ENCODE data around the gene STT3B.
A peak's percentile ranks its signal among the peaks of the same experiment; 100 is the strongest.

The STT3B gene

GRCh38 chr3:31521468-31521867 is 11.3 kb upstream of the STT3B start:
- DNase-seq = no peak

- peak; percentile 57 for DNase-seq
Observed at GRCh38 chr3:31522152-31522551, 10.6 kb upstream of the STT3B start.

DNA sequence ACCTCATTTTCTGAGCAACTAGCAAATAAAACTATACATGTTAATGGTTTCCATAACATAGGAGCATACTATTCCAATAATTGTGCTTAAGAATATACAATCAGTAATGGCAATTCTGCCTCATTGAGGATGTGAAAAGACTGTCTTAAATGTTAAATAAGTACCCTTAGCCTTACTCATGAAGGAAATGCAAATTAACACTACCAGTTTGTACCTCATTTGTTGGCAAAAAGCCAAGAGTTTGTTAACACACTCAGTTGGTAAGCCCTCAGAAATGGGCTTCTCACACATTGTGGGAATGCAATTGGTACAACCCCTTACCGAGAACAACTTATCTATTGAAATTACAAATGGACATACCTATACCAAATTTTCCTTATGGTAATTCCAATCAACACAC is 9.2 kb upstream of the STT3B start:
- DNase-seq = no peak

DNA sequence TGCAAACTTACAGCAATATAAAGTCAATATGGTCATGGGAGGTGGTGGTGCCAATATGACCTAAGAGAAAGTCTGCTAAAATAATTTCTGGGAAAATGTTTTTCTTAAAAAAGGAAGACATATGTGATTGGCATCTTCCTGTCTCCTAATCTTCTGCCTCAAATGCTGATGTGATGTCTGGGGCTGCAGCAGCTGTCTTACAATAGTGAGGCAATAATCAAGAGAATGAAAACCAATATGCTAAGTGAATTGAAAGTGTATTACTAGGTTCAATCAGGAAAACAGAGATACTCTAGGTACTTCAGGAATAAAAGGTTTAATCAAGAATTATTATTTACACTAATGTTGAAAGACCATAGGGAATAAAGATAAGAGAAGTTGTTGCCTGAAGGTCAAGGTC is 7.2 kb upstream of the STT3B start:
- no peak for DNase-seq

GRCh38 chr3:31529421-31529820 is 3.3 kb upstream of the STT3B start:
- no peak for DNase-seq

DNA sequence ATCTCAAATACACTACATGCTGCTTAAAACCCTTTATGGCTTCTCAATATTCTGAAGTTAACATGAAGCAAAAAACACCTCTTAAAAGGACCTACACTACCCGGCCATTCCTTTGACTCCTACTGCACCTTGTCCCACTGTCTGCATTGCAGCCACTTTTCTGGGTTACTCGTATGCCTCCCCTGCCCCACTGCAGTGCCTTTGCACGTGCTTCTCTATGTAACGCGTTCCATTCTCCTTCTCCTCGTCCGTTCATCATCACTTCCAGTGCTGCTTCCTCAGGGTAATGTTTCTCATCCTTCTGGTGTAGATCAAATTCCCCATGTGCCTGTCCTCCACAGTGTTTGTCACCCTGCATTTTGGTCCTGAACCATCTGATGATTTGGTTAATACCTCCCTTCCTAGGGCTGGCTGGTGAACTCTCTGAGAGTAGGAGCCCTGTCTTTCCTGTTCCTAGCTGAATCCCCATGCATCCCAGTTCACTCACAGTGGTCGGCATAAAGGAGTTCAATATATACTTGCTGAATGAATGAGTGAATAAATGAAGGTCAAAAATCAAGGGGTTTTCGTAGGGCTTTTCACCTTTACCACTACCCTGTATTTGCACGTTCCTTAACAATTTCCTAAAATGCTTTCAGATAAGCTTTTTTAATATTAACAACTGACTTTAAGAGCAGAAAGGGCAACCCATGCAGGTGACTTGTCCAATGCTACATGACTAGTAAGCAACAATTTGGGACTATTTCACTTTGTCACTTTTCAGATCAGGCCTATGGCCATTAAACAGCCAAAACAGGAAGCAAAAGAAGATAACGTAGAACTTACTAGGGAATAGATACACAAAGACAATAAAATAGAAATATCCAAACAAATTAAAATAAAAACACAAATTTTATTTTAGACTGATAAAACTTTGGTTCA is 2.4 kb upstream of the STT3B start:
- DNase-seq = no peak

DNA sequence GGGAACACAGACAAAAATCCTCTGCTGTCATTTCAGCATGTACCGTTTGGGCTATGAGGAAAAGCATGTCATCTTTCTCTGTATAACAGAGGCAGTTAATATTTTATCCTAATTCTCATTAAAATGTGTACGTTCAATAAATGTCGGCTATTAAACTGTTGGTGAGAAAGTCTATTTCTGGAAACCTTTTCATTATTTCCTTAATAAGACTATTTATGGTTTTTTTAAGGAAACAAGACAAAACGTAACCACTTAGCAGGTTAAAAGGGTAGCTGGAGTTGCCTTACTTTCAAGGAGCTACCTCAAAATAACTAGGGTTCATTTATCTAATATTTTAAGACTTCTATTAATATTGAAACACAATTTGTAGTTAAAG is 1.8 kb upstream of the STT3B start:
- DNase-seq = no peak

DNA sequence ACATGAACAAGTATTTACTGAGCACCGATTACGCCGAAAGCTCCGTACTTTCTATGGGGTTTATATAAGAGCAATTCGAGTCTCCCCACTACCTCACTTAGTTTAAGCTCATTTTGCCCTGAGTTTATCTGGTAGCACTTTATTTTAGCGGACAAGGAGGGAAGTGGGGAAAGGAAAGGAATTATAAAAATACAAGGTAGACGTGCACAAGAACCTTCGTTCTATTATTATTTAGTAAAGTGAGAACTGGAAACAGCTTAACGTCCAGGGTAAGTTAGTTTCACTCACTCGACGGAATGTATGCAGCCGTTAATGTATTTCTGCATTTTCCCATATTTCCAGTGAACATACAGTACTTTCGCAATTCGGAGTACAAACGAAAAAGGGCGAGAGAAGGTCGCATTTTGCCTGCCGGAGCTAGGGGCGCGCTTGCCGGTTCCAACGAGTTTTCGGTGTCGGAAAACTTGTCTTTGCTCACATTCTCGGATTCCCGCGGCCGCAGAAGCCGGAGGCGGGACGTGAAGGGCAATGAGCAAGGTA is 1.2 kb upstream of the STT3B start:
- no peak for DNase-seq

- peak; percentile 99 for DNase-seq
Observed at GRCh38 chr3:31531992-31532586, 636 bp upstream of the STT3B start.

- peak; percentile 43 for DNase-seq
Observed at GRCh38 chr3:31533169-31534064, 692 bp downstream of the STT3B start.

- peak; percentile 25 for DNase-seq
Observed at GRCh38 chr3:31534065-31534425, 1.3 kb downstream of the STT3B start.

DNA sequence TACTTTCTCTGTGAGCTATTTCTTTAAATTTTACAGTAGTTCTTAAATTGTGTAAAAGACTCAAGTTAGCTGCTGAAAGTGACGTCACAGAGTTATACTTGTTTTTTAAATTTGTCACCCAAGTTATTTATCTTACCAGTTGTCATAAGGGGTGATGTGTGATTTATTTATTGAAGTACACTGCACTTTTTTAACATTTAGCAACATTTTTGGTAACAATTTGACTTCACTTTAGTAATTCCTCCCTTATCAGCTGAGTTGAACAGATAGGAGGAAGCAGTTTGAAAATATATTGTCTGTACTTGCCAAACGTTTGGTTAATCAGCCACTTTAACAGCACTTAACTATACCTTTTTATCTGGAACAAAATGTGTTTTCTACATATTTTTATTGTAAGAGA is 3.8 kb downstream of the STT3B start:
- peak; percentile 18 for DNase-seq

GRCh38 chr3:31538801-31539200 is 6.1 kb downstream of the STT3B start:
- DNase-seq = no peak

- DNase-seq = no peak
Observed at GRCh38 chr3:31539275-31539674, 6.5 kb downstream of the STT3B start.

DNA sequence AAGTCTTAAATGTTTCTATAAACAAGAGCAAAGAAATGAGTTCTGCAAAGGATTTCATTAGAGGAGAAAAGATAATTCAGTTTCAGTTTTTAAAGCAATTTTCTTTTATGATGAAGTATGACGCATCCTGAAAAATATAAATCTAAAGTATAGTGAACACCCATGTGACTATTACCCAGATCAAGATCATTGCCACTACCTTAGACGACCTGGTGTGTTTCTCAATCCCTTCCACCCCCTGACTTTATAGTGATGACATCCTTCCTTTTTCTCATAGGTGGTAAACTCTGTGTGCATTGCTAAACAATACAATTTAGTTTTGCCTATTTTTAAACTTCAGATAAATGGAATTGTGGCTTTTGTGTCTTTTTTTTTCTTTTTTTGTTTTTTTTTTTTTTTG is 8.4 kb downstream of the STT3B start:
- DNase-seq = peak; percentile 38

- DNase-seq = no peak
Observed at GRCh38 chr3:31542246-31542645, 9.5 kb downstream of the STT3B start.

- DNase-seq = no peak
Observed at GRCh38 chr3:31543375-31543774, 10.7 kb downstream of the STT3B start.

- DNase-seq = no peak
Observed at GRCh38 chr3:31544634-31545033, 11.9 kb downstream of the STT3B start.

DNA sequence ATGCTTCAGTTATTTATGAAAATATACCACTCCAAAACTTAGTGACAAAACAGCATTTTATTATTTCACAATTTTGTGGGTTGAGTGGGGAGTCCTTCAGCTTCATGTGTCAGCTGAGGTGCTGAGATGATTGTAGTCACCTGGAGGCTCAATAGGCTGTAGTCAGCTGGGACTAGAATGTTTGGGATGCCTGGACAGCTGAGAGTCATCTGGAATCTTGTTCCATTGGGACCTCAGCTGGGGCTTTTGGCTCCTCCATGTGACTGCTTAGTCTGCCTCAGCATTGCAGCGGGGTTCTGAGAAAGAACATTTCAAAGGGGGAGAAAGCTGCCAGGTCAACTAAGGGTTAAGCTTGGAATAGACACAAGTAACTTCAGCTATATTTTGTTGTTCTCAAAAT is 13.4 kb downstream of the STT3B start:
- no peak for DNase-seq

DNA sequence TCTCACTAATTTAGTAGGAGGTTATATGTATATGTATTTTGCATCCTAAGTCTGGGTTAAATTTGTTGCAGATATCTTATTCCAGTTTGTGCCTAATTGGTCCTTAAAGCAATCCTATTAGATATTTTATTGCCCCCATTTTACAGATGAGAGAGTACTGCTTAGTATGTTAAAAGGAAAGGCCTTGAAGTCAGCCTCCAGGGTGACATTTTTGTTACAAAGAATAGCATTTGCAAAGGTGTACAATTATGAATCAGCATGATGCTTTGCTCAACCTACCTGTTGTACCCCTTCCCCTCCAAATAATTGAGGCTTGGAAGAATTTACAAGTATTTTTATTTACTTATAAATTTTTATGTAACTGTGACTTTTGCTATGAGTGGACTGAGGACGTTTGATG is 14.0 kb downstream of the STT3B start:
- no peak for DNase-seq

DNA sequence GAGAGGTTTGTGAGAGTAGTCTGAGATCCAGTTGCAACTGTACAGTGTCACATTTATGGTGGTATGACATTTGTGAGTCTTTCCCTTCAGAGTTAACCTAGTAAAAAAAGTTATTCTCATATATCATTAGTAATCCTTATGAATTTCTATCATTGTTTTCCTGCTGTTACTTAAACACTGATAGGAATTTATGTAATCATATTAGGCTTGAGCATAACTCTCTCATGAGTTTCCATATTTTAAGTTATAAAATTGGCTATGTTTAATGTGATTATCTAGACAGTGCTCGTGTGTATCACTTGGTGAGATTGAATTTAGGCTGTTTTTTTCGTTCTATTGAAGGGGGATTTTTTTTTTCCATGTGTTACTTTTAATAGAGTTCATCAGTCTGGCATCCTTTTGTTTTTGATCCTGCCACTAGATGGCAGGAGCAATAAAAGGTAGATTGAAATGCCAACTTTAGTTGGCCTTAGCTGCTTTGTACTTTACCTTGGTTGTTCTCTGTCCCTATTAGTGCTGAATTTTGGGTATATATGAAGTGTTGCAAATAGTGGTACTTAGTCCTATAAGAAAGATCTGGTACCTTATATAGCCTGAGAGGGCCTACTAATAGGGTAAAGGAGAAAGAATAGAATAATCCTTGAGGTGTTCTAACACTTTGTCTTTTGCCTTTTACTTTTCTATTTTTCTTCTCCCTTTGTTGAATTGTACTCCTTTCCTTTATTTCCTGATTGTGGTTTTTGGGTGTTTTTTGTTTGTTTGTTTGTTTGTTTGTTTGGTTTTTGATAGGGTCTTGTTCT is 17.9 kb downstream of the STT3B start:
- peak; percentile 59 for DNase-seq

DNA sequence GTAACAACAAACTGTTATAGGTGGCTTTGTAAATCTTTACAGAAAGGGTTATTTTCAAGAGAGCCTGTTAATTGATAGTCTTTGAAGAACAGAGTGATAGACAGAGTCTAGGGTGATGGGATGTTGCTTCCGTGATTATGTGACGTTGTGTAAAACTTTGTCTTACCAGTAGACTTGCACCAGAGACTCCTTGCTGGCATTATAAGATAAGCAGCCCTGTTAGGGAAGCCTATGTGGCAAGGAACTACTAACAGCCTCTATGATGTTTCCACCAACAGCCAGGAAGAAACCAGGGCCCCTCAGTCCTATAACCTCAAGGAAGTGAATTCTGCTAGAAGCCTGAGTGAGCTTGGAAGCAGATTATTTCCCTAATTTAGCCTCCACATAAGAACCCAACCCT is 18.9 kb downstream of the STT3B start:
- no peak for DNase-seq

GRCh38 chr3:31552103-31552502 is 19.4 kb downstream of the STT3B start:
- no peak for DNase-seq
